GM12878 (cell line): Measurements from ENCODE around the gene ZBTB7B. TPM values are rescaled to one million over a fixed set of nuclear protein-coding genes. Genes with fewer than 3 reads are reported as not detected.

Experiments used
- ATAC-seq: fragments of 200-7000 bp; cut with Tn5 transposase; 3 replicates; pipeline ENCODE4 v1.9.1; 2020; ENCODE audit warnings: mild to moderate bottlenecking, moderate library complexity
- BruUV-seq: library from RNA; stranded (reverse); fragments of 400-500 nt; replicated peaks from 2 replicates; lab custom pipeline; 2021; lab: Mats Ljungman, UMichigan
- CTCF ChIA-PET: fragments of 300-600 bp; sonication (Branson Sonifier 250); formaldehyde crosslinking; extraction: SDS; loops from one replicate; lab custom pipeline; 2021; ENCODE audit warnings: inconsistent platforms; lab: Yijun Ruan, JAX
- POLR2A ChIA-PET: fragments of 350-600 bp; formaldehyde crosslinking; extraction: SDS; loops from one replicate; lab custom pipeline; 2021; ENCODE audit warnings: inconsistent platforms; lab: Charles Lee
- RAD21 ChIA-PET: fragments of 300-600 bp; sonication (Branson Sonifier 250); formaldehyde crosslinking; loops from one replicate; lab custom pipeline; 2023; ENCODE audit warnings: antibody characterized with exemption; ENCODE audit not compliant: unreplicated experiment; lab: Charles Lee
- SMC1A ChIA-PET: fragments of 300-600 bp; sonication (Branson Sonifier 250); formaldehyde crosslinking; loops from one replicate; lab custom pipeline; 2023; ENCODE audit not compliant: unreplicated experiment, uncharacterized antibody; lab: Charles Lee
- DNase-seq: peaks from one replicate; pipeline ENCODE4 v3.0.0-alpha.2; 2011; ENCODE audit warnings: low read depth, low spot score
- FAIRE-seq: peaks from 3 replicates; lab custom pipeline; 2011; peaks lifted over from hg19 to GRCh38; lab: Jason Lieb, UNC
- H2AFZ ChIP-seq: 2 replicates; pipeline ENCODE4 v1.6.0; 2011; ENCODE audit warnings: low read depth, low read length, control low read depth; ENCODE audit not compliant: control insufficient read depth
- H3K27ac ChIP-seq: 2 replicates; pipeline ENCODE4 v1.5.1; 2011; ENCODE audit warnings: control low read depth; ENCODE audit not compliant: control insufficient read depth, insufficient read depth
- H3K27me3 ChIP-seq, 2 experiments: replicated peaks in 1 of 2; 2 replicates each; pipeline versions ENCODE4 v1.6.0 to v1.6.1; 2011; ENCODE audit warnings: low read length in 1 of 2; ENCODE audit not compliant: control insufficient read depth in 2 of 2, insufficient read depth in 2 of 2
- H3K36me3 ChIP-seq, 2 experiments: 2 replicates each; pipeline ENCODE4 v1.5.1; 2011; ENCODE audit warnings: low read length in 1 of 2; ENCODE audit not compliant: control insufficient read depth in 2 of 2, insufficient read depth in 2 of 2
- H3K4me1 ChIP-seq: 2 replicates; pipeline ENCODE4 v1.6.1; 2011; ENCODE audit warnings: mild to moderate bottlenecking, low read length, moderate library complexity, mixed read lengths; ENCODE audit not compliant: control insufficient read depth, insufficient read depth
- H3K4me2 ChIP-seq: 2 replicates; pipeline ENCODE4 v1.6.0; 2011; ENCODE audit warnings: control low read depth; ENCODE audit not compliant: control insufficient read depth, insufficient read depth
- H3K4me3 ChIP-seq: fragments of 200-600 bp; sonication (generic); 2 replicates; pipeline ENCODE4 v1.5.1; 2016
- H3K79me2 ChIP-seq: 2 replicates; pipeline ENCODE4 v1.6.0; 2011; ENCODE audit warnings: low read length; ENCODE audit not compliant: control insufficient read depth, insufficient read depth
- H3K9ac ChIP-seq: 2 replicates; pipeline ENCODE4 v1.8.0; 2011; ENCODE audit warnings: low read length, control low read depth, mixed read lengths; ENCODE audit not compliant: control insufficient read depth, insufficient read depth
- H3K9me3 ChIP-seq: replicated peaks from 3 replicates; pipeline ENCODE4 v1.5.1; 2011; ENCODE audit warnings: mild to moderate bottlenecking, low read length; ENCODE audit not compliant: control insufficient read depth, insufficient read depth
- H4K20me1 ChIP-seq: 2 replicates; pipeline ENCODE4 v1.6.0; 2011; ENCODE audit not compliant: control insufficient read depth, insufficient read depth
- ASH2L ChIP-seq: fragments of 300-600, 200-600 bp; sonication (generic); IDR thresholded peaks from 2 replicates; pipeline ENCODE4 v1.6.1; 2017; ENCODE audit warnings: low read depth, mild to moderate bottlenecking, borderline replicate concordance
- E2F8 ChIP-seq: fragments of 450-650 bp; IDR thresholded peaks from 2 replicates; pipeline ENCODE4 v1.6.1; 2018; ENCODE audit warnings: mild to moderate bottlenecking, low read depth, moderate library complexity; ENCODE audit not compliant: partially characterized antibody
- FOS ChIP-seq: IDR thresholded peaks from 3 replicates; pipeline ENCODE4 v1.6.1; 2011; ENCODE audit warnings: borderline replicate concordance; ENCODE audit not compliant: insufficient read length; ENCODE audit errors: extremely low read depth
- WRNIP1 ChIP-seq: IDR thresholded peaks from 2 replicates; pipeline ENCODE4 v1.6.1; 2011; ENCODE audit warnings: low read depth, low read length, improper control_type of control experiment, borderline replicate concordance
- WGBS: methylation state at CpG from one replicate; pipeline ENCODE4 v1.1.6; 2016; ENCODE audit warnings: low lambda C conversion rate; ENCODE audit not compliant: insufficient replicate concordance, insufficient coverage; ENCODE audit errors: missing lambda C conversion rate; 5-methylcytosine and 5-hydroxymethylcytosine counted together
- in situ Hi-C: fragments of 300-500 bp; cut with MboI; formaldehyde crosslinking; loops from 9 replicates; pipeline ENCODE4 v1.14.3; 2018; ENCODE audit warnings: mixed read lengths
- intact Hi-C: fragments of 100-400 bp; cut with micrococcal nuclease; formaldehyde crosslinking; loops from one replicate; pipeline ENCODE4 v1.14.2; 2022; ENCODE audit not compliant: unreplicated experiment
- polyA plus RNA-seq, 11 experiments: library from polyadenylated mRNA; depleted of rRNA in 4 of 11; unstranded in 6 of 11; stranded (reverse) in 5 of 11; fragments of >200 nt; fragmentation: Nextera tagmentation in 4 of 11; fragmentation: Illumina TruSeq in 1 of 11; extraction: Ambion mirVana in 4 of 11; extraction: Trizol in 1 of 11; gene quantifications; 1 replicate in 1 of 11; 2 replicates in 10 of 11; pipeline versions ENCODE4 v1.2.1 to v1.2.3, GENCODE V29; 2011 to 2016; ENCODE audit warnings: inconsistent platforms in 2 of 11, missing spikeins in 2 of 11, low read depth in 1 of 11
- total RNA-seq, 4 experiments: library from RNA; depleted of rRNA in 3 of 4; stranded (reverse); fragments of >200 nt in 3 of 4; fragmentation: Illumina TruSeq in 1 of 4; extraction: Trizol in 1 of 4; gene quantifications; 2 replicates each; pipeline versions ENCODE4 v1.2.1 to v1.2.3, GENCODE V29; 2013 to 2021

The ZBTB7B gene
- total and polyA plus RNA-seq, 10 of the 15 experiments (the other 5 are each of a cell fraction or from before 2014, with no cell fraction given), result 0.11 to 44.9 (median 11.3) TPM

GRCh38 chr1:154958681-154959425 lies 43.7 kb upstream of the ZBTB7B start:
- H3K4me3 ChIP-seq, result no peak overlapping the region
- in situ Hi-C loops, result no loop called here
- DNase-seq, result no peak
- H4K20me1 ChIP-seq, result no peaks in the 10 kb centered on the region
- TF ChIP-seq FOS, result no peak
- no peak for TF ChIP-seq WRNIP1
- no peak for TF ChIP-seq E2F8
- no peak for TF ChIP-seq ASH2L
- peaks cover 20% of the 10 kb centered on the region for H3K4me1 ChIP-seq
- H3K9me3 ChIP-seq, result no peaks in the 10 kb centered on the region
- intact Hi-C loops, result no loop called here
- FAIRE-seq, result no peak
- no peak for ATAC-seq
- BruUV-seq, result no TSS peak
- no peak overlapping the region for H3K27ac ChIP-seq
- no peak overlapping the region for H3K4me2 ChIP-seq
- RAD21 ChIA-PET, result no interaction called here
- POLR2A ChIA-PET, result interaction anchor here (1.2 to 12.3 kb wide), 2 partner anchors 14 to 23 kb away, joined by 4 to 140 read pairs; partner anchors contain the start of genes CKS1B, PMVK and SHC1
- SMC1A ChIA-PET, result interaction anchor here (1.5 kb wide), 1 partner anchor 14 kb away, joined by 5 read pairs; no protein-coding TSS in a partner anchor
- peaks cover 5 to 6% of the 10 kb centered on the region in 2 experiments; a peak in 3 of 4 replicates for H3K36me3 ChIP-seq
- H3K27me3 ChIP-seq, result no peaks in the 10 kb centered on the region
- peaks cover 34% of the 10 kb centered on the region for H3K79me2 ChIP-seq
- no peak overlapping the region for H3K9ac ChIP-seq
- no peak overlapping the region for H2AFZ ChIP-seq
- 95% methylated on average over 16 of the region's 16 CpGs for WGBS
- CTCF ChIA-PET, result interaction anchor here (1.1 kb wide), 1 partner anchor 126 kb away, joined by 3 read pairs; no protein-coding TSS in a partner anchor
